HCT116 (cell line): ENCODE data around the gene DNM2.

ENCODE experiments used
- EZH2 ChIP-seq: fragments of 200-600 bp; sonication (generic); IDR thresholded peaks from 2 replicates; pipeline ENCODE4 v1.6.1; 2017; ENCODE audit warnings: antibody characterized with exemption, mixed run types
- FOSL1 ChIP-seq: IDR thresholded peaks from 2 replicates; pipeline ENCODE4 v1.6.1; 2012; ENCODE audit warnings: low read depth
- MAX ChIP-seq: IDR thresholded peaks from 2 replicates; pipeline ENCODE4 v1.6.1; 2012
- POLR2A ChIP-seq: IDR thresholded peaks from 2 replicates; pipeline ENCODE4 v1.7.0; 2011; ENCODE audit warnings: borderline replicate concordance; ENCODE audit not compliant: insufficient read depth, insufficient read length; ENCODE audit errors: extremely low read depth
- POLR2AphosphoS5 ChIP-seq: IDR thresholded peaks from 2 replicates; pipeline ENCODE4 v1.6.1; 2011; ENCODE audit warnings: mild to moderate bottlenecking, low read depth, low read length, moderate library complexity
- REST ChIP-seq: IDR thresholded peaks from 2 replicates; pipeline ENCODE4 v1.6.1; 2012; ENCODE audit warnings: low read depth
- SP1 ChIP-seq: IDR thresholded peaks from 2 replicates; pipeline ENCODE4 v1.6.1; 2012; ENCODE audit warnings: low read depth
- YY1 ChIP-seq: IDR thresholded peaks from 2 replicates; pipeline ENCODE4 v1.6.1; 2011; ENCODE audit warnings: low read length, low read depth, moderate library complexity, mild to moderate bottlenecking; ENCODE audit not compliant: insufficient replicate concordance; ENCODE audit errors: extremely low read depth
- ZFX ChIP-seq: fragments of 450-650 bp; IDR thresholded peaks from 2 replicates; pipeline ENCODE4 v1.6.1; 2017
- TF ChIP-seq, protein P1 (sequence below), 3 experiments: fragments of 200-600 bp in 1 of 3; sonication (generic) in 1 of 3; IDR thresholded peaks in 2 of 3; conservative IDR thresholded peaks in 1 of 3; 2 replicates each; pipeline ENCODE4 v1.5.1; 2012 to 2017; ENCODE audit warnings: low read depth in 2 of 3, low read length in 2 of 3, antibody characterized with exemption in 1 of 3, borderline replicate concordance in 1 of 3, control low read depth in 1 of 3, mild to moderate bottlenecking in 1 of 3, mixed read lengths in 1 of 3, mixed run types in 1 of 3, moderate library complexity in 1 of 3; ENCODE audit not compliant: insufficient read depth in 1 of 3
- TF ChIP-seq, protein P2 (sequence below): IDR thresholded peaks from 2 replicates; pipeline ENCODE4 v1.6.1; 2012

DNA sequence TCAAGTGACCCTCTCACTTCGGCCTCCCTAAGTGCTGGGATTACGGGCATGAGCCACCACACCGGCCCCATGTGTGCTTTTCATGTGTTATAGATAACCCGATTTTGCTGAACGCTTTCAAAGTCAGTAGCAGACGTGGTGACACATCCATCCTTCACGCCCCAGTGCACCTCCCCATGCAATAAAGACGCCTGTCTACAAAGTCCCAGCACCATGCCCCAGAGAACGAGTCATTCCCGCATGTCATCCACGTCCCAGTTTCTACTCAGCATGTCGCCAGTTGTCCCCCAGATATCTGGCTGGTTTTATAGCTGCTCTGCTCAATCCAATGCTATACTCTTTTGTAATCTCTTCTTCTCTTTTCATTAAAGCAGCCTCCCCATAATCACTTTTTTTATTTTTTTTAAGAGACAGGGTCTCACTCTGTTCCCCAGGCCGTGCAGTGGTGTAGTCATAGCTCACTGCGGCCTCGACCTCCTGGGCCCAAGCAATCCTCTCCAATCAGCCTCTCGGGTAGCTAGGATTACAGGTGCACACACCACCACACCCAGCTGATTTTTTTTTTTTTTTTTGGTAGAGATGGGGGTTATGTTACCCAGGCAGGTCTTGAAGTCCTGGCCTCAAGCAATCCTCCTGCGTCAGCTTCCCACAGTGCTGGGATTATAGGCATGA, 42.5 kb downstream of the DNM2 start:
- peak; percentile 53; the same call in 1 of the 2 replicates for TF ChIP-seq MAX
- TF ChIP-seq YY1, result no peak
- TF ChIP-seq, protein P1, sequence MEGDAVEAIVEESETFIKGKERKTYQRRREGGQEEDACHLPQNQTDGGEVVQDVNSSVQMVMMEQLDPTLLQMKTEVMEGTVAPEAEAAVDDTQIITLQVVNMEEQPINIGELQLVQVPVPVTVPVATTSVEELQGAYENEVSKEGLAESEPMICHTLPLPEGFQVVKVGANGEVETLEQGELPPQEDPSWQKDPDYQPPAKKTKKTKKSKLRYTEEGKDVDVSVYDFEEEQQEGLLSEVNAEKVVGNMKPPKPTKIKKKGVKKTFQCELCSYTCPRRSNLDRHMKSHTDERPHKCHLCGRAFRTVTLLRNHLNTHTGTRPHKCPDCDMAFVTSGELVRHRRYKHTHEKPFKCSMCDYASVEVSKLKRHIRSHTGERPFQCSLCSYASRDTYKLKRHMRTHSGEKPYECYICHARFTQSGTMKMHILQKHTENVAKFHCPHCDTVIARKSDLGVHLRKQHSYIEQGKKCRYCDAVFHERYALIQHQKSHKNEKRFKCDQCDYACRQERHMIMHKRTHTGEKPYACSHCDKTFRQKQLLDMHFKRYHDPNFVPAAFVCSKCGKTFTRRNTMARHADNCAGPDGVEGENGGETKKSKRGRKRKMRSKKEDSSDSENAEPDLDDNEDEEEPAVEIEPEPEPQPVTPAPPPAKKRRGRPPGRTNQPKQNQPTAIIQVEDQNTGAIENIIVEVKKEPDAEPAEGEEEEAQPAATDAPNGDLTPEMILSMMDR (IDR thresholded peaks at IDR 0.05 in 2 of 3, conservative IDR thresholded peaks at IDR 0.05 in 1 of 3; ENCODE audit: borderline replicate concordance in 1 of 3, insufficient read depth in 1 of 3, low read depth in 2 of 3, low read length in 2 of 3), result no peak
- TF ChIP-seq POLR2A, result no peak
- no peak for TF ChIP-seq EZH2
- TF ChIP-seq REST, result no peak
- TF ChIP-seq, protein P2, sequence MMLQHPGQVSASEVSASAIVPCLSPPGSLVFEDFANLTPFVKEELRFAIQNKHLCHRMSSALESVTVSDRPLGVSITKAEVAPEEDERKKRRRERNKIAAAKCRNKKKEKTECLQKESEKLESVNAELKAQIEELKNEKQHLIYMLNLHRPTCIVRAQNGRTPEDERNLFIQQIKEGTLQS, result no peak
- 0 out of 2 replicates have a peak, but pooled peaks have one; percentile 10 for TF ChIP-seq SP1
- no peak for TF ChIP-seq ZFX
- TF ChIP-seq POLR2AphosphoS5, result no peak
- TF ChIP-seq FOSL1, result no peak
